ENCODE data around the gene ETV5. TPM values are rescaled to one million over a fixed set of nuclear protein-coding genes. Genes with fewer than 3 reads are reported as not detected.

ETV5 gene
- total RNA-seq, 2 donors from 2014 or later = 15.1 to 26.0 TPM

- no peak for DNase-seq (ENCODE audit: low spot score)
- intact Hi-C loops (cut with DNase I) = no loop called here
These were observed 107.0 kb downstream of the ETV5 start for GRCh38 chr3:186001842-186002241.

GRCh38 chr3:185999221-185999620, 109.7 kb downstream of the ETV5 start:
- intact Hi-C loops (cut with DNase I) = no loop called here
- no peak for DNase-seq (ENCODE audit: low spot score)

GRCh38 chr3:185998136-185998535, 110.8 kb downstream of the ETV5 start:
- no peak for DNase-seq (ENCODE audit: low spot score)
- intact Hi-C loops (cut with DNase I) = no loop called here

- no peak for DNase-seq (ENCODE audit: low spot score)
- intact Hi-C loops (cut with DNase I) = no loop called here
These were observed 111.8 kb downstream of the ETV5 start for GRCh38 chr3:185997130-185997529.

Other genes with a start within 250 kb of the ETV5 start
- 10 to 100 TPM; 84.5 to 98.2 TPM for gene TRA2B, start 171.1 kb downstream of the ETV5 start, total RNA-seq

Data from posterior vena cava (tissue), 2 donors.